B cell (primary cell): ENCODE measurements around the gene UNC119. TPM values are rescaled to one million over a fixed set of nuclear protein-coding genes. Genes with fewer than 3 reads are reported as not detected.

Experiments
- ATAC-seq: fragments of 200-7000 bp; cut with Tn5 transposase; one replicate; pipeline ENCODE4 v1.10.0; 2021; ENCODE audit warnings: low read depth, mild to moderate bottlenecking, moderate number of reproducible peaks, moderate library complexity
- CTCF ChIA-PET: fragments of 350-600 bp; sonication (Branson Sonifier 250); formaldehyde crosslinking; loops from one replicate; lab custom pipeline; 2021; ENCODE audit warnings: antibody characterized with exemption, inconsistent platforms; lab: Charles Lee
- POLR2A ChIA-PET: fragments of 350-600 bp; sonication (Branson Sonifier 250); formaldehyde crosslinking; loops from one replicate; lab custom pipeline; 2021; ENCODE audit warnings: antibody characterized with exemption; lab: Charles Lee
- DNase-seq: peaks from one replicate; pipeline ENCODE4 v3.0.0; 2013
- H2AFZ ChIP-seq: 2 replicates; pipeline ENCODE4 v1.6.1; 2012; ENCODE audit warnings: mild to moderate bottlenecking, low read depth, low read length; ENCODE audit not compliant: insufficient read depth, poor library complexity, severe bottlenecking
- H3K27ac ChIP-seq, 2 donors: 1 replicate in 1 of 2; 2 replicates in 1 of 2; pipeline ENCODE4 v1.5.1; 2012 to 2013; ENCODE audit warnings: low read length in 2 of 2, mild to moderate bottlenecking in 2 of 2, moderate library complexity in 1 of 2
- H3K27me3 ChIP-seq, 4 experiments: fragments of 200-600 bp in 1 of 4; sonication (generic) in 1 of 4; replicated peaks in 1 of 4; 1 replicate in 2 of 4; 2 replicates in 2 of 4; pipeline versions ENCODE4 v1.6.1 to v1.7.0; 2013 to 2016; ENCODE audit warnings: low read length in 3 of 4, mild to moderate bottlenecking in 2 of 4, mixed read lengths in 1 of 4, moderate library complexity in 1 of 4; ENCODE audit not compliant: insufficient read depth in 4 of 4, control insufficient read depth in 3 of 4; ENCODE audit errors: control extremely low read depth in 1 of 4
- H3K36me3 ChIP-seq, 2 experiments: replicated peaks in 1 of 2; 1 replicate in 1 of 2; 2 replicates in 1 of 2; pipeline versions ENCODE4 v1.6.1 to v1.7.1; 2013; ENCODE audit warnings: low read length in 1 of 2; ENCODE audit not compliant: insufficient read depth in 2 of 2, control insufficient read depth in 1 of 2; ENCODE audit errors: control extremely low read depth in 1 of 2, extremely low read depth in 1 of 2
- H3K4me1 ChIP-seq, 2 donors: fragments of 200-600 bp in 1 of 2; sonication (generic) in 1 of 2; 1 replicate in 1 of 2; 2 replicates in 1 of 2; pipeline versions ENCODE4 v1.5.1 to v1.6.1; 2013 to 2017; ENCODE audit warnings: low read length in 2 of 2; ENCODE audit not compliant: control insufficient read depth in 2 of 2, insufficient read depth in 2 of 2
- H3K4me2 ChIP-seq: replicated peaks from 2 replicates; pipeline ENCODE3; 2012; ENCODE audit warnings: mild to moderate bottlenecking, low read depth, low read length; ENCODE audit not compliant: poor library complexity, severe bottlenecking
- H3K4me3 ChIP-seq, 5 experiments: fragments of 200-600 bp in 1 of 5; sonication (generic) in 1 of 5; 1 replicate in 3 of 5; 2 replicates in 2 of 5; pipeline versions ENCODE4 v1.5.1 to v1.7.0; 2011 to 2016; ENCODE audit warnings: low read length in 4 of 5, mild to moderate bottlenecking in 4 of 5, low read depth in 2 of 5, control low read depth in 1 of 5, moderate library complexity in 1 of 5; ENCODE audit not compliant: insufficient read depth in 1 of 5; ENCODE audit errors: control extremely low read depth in 1 of 5, extremely low read depth in 1 of 5
- H3K79me2 ChIP-seq: fragments of 200-600 bp; sonication (generic); one replicate; pipeline ENCODE4 v1.6.0; 2016; ENCODE audit warnings: low read length; ENCODE audit not compliant: control insufficient read depth, insufficient read depth
- H3K9ac ChIP-seq: fragments of 200-600 bp; sonication (generic); 2 replicates; pipeline ENCODE4 v1.6.1; 2017; ENCODE audit warnings: mild to moderate bottlenecking, low read length, moderate library complexity
- H3K9me3 ChIP-seq, 3 donors: one replicate each; pipeline versions ENCODE4 v1.6.1 to v1.7.1; 2013; ENCODE audit warnings: low read length in 2 of 3; ENCODE audit not compliant: control insufficient read depth in 2 of 3, insufficient read depth in 1 of 3; ENCODE audit errors: control extremely low read depth in 1 of 3
- H4K20me1 ChIP-seq: 2 replicates; pipeline ENCODE4 v1.6.0; 2012; ENCODE audit warnings: mild to moderate bottlenecking, low read length; ENCODE audit not compliant: insufficient read depth, control insufficient read depth, poor library complexity, severe bottlenecking
- H3K27ac Mint-ChIP-seq: one replicate; pipeline ENCODE4 v1.8.0; 2021; ENCODE audit warnings: mixed read lengths
- H3K27me3 Mint-ChIP-seq: one replicate; pipeline ENCODE4 v1.8.0; 2021; ENCODE audit warnings: mixed read lengths
- H3K4me1 Mint-ChIP-seq: one replicate; pipeline ENCODE4 v1.8.0; 2021; ENCODE audit warnings: mixed read lengths
- H3K4me3 Mint-ChIP-seq: one replicate; pipeline ENCODE4 v1.8.0; 2021; ENCODE audit warnings: mixed read lengths
- H3K9me3 Mint-ChIP-seq: one replicate; pipeline ENCODE4 v1.8.0; 2022; ENCODE audit warnings: mixed read lengths; ENCODE audit not compliant: insufficient read depth
- CTCF ChIP-seq: fragments of 200-600 bp; IDR thresholded peaks from one replicate; pipeline ENCODE4 v1.8.0; 2022; ENCODE audit warnings: antibody characterized with exemption, mild to moderate bottlenecking
- EZH2 ChIP-seq: IDR thresholded peaks from 2 replicates; pipeline ENCODE4 v1.6.1; 2012; ENCODE audit warnings: borderline replicate concordance, low read depth, mild to moderate bottlenecking, moderate library complexity, low read length; ENCODE audit not compliant: insufficient read depth, poor library complexity, severe bottlenecking
- WGBS: methylation state at CpG from one replicate; pipeline ENCODE4 v1.1.5; 2013; ENCODE audit warnings: missing lambda C conversion rate; ENCODE audit not compliant: insufficient coverage; 5-methylcytosine and 5-hydroxymethylcytosine counted together
- intact Hi-C: fragments of 100-400 bp; cut with micrococcal nuclease; formaldehyde crosslinking; loops from one replicate; pipeline ENCODE4 v1.10.0; 2022
- polyA plus RNA-seq: library from polyadenylated mRNA; depleted of rRNA; stranded (reverse); fragments of >200 nt; gene quantifications from 2 replicates; pipeline ENCODE4 v1.2.3, GENCODE V29; 2012
- total RNA-seq, 2 donors: library from RNA; stranded (reverse); fragments of 120-200 nt in 1 of 2; gene quantifications; 1 replicate in 1 of 2; 2 replicates in 1 of 2; pipeline versions ENCODE4 v1.2.3 to v1.2.4, GENCODE V29; 2013 to 2022

Gene UNC119
- total and polyA plus RNA-seq, 2 donors (not counting 1 experiment from before 2014, with no cell fraction given): 75.3 to 174 TPM

- Histone ChIP-seq H3K79me2 (no peaks in the 10 kb centered on the region), H3K27me3 (peaks cover 0 to 2% (median 0%) of the 10 kb centered on the region in 4 experiments), H3K9me3 (no peaks in the 10 kb centered on the region), H4K20me1 (no peaks in the 10 kb centered on the region), H2AFZ (no peak overlapping the region), H3K9ac (no peak overlapping the region), H3K4me1 (no peaks in the 10 kb centered on the region), H3K36me3 (no peaks in the 10 kb centered on the region), H3K27ac (no peak overlapping the region), H3K4me3 (no peak overlapping the region), H3K4me2 (no peak overlapping the region)
- Mint-ChIP-seq H3K4me3 (no peak overlapping the region), H3K9me3 (no peaks in the 10 kb centered on the region), H3K27ac (no peak overlapping the region), H3K4me1 (no peaks in the 10 kb centered on the region), H3K27me3 (peaks cover 3% of the 10 kb centered on the region)
- CTCF ChIA-PET: no interaction called here
- intact Hi-C loops: no loop called here
- POLR2A ChIA-PET: interaction anchor here (0.6 kb wide), 1 partner anchor 16 kb away, joined by 3 read pairs; no protein-coding TSS in a partner anchor
- no peak for DNase-seq
- WGBS: 94% methylated on average over 5 of the region's 7 CpGs
- no peak for TF ChIP-seq CTCF
- TF ChIP-seq EZH2: no peak
- ATAC-seq: no peak
These were observed 20.1 kb downstream of the UNC119 start for GRCh38 chr17:28532050-28532960.

- peaks cover 0 to 2% (median 0%) of the 10 kb centered on the region in 4 experiments for H3K27me3 ChIP-seq
- POLR2A ChIA-PET: no interaction called here
- Mint-ChIP-seq H3K27me3 (peaks cover 3% of the 10 kb centered on the region), H3K4me3 (no peak overlapping the region), H3K27ac (no peak overlapping the region), H3K4me1 (no peaks in the 10 kb centered on the region), H3K9me3 (no peaks in the 10 kb centered on the region)
- intact Hi-C loops: no loop called here
- no peak overlapping the region for H3K9ac ChIP-seq
- H3K4me2 ChIP-seq: no peak overlapping the region
- no peak overlapping the region for H3K4me3 ChIP-seq
- DNase-seq: no peak
- no peak overlapping the region for H2AFZ ChIP-seq
- TF ChIP-seq CTCF (no peak), EZH2 (no peak)
- H3K9me3 ChIP-seq: no peaks in the 10 kb centered on the region
- no peaks in the 10 kb centered on the region for H3K4me1 ChIP-seq
- no peaks in the 10 kb centered on the region for H3K36me3 ChIP-seq
- ATAC-seq: no peak
- no peak overlapping the region for H3K27ac ChIP-seq
- 83% methylated on average over 5 of the region's 7 CpGs for WGBS
- H3K79me2 ChIP-seq: no peaks in the 10 kb centered on the region
- CTCF ChIA-PET: interaction anchor here (0.9 kb wide), 1 partner anchor 83 kb away, joined by 3 read pairs; no protein-coding TSS in a partner anchor
- H4K20me1 ChIP-seq: no peaks in the 10 kb centered on the region
These were observed 21.5 kb downstream of the UNC119 start for GRCh38 chr17:28530926-28531325.
